ENCODE measurements around the gene HNRNPC.

HNRNPC gene

DNA sequence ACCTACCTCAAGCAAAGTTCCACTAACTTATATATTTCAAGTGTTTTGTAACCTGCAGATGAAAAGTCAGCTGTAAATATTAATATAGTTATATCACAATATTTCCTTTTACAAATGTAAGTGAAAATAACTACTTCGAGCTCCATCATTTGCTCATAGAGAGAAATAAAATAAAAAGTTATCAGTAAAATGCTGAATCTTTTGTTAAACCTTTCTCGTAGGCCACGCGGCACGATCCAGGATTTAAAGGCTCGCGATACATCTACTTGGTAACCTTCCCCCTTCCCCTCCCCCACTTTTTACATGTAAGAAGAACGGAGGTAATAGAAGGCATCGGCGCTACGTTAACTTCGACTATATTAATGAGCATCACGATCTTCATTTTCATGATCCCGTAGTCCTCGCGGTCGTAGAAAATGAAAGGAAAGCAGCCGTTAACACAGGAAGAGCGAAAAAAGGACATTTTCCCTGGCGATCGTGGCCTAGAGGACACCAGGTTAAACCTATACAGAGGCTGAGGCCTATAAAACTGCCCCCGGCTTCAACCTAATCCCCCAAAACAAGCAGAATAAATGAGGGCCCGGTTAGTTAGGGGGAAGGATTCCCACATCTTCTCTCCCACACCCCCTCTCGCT is 508 bp downstream of the HNRNPC start:
- DNase-seq (ENCODE audit: extremely low read depth, low read depth): no peak
- peak overlapping the region; percentile 100 for H3K4me3 ChIP-seq (replicated peaks; ENCODE audit: low read depth, low read length)
- TF ChIP-seq, protein P1, sequence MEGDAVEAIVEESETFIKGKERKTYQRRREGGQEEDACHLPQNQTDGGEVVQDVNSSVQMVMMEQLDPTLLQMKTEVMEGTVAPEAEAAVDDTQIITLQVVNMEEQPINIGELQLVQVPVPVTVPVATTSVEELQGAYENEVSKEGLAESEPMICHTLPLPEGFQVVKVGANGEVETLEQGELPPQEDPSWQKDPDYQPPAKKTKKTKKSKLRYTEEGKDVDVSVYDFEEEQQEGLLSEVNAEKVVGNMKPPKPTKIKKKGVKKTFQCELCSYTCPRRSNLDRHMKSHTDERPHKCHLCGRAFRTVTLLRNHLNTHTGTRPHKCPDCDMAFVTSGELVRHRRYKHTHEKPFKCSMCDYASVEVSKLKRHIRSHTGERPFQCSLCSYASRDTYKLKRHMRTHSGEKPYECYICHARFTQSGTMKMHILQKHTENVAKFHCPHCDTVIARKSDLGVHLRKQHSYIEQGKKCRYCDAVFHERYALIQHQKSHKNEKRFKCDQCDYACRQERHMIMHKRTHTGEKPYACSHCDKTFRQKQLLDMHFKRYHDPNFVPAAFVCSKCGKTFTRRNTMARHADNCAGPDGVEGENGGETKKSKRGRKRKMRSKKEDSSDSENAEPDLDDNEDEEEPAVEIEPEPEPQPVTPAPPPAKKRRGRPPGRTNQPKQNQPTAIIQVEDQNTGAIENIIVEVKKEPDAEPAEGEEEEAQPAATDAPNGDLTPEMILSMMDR (IDR thresholded peaks at IDR 0.05; ENCODE audit: low read depth, low read length, missing control alignments): no peak

DNA sequence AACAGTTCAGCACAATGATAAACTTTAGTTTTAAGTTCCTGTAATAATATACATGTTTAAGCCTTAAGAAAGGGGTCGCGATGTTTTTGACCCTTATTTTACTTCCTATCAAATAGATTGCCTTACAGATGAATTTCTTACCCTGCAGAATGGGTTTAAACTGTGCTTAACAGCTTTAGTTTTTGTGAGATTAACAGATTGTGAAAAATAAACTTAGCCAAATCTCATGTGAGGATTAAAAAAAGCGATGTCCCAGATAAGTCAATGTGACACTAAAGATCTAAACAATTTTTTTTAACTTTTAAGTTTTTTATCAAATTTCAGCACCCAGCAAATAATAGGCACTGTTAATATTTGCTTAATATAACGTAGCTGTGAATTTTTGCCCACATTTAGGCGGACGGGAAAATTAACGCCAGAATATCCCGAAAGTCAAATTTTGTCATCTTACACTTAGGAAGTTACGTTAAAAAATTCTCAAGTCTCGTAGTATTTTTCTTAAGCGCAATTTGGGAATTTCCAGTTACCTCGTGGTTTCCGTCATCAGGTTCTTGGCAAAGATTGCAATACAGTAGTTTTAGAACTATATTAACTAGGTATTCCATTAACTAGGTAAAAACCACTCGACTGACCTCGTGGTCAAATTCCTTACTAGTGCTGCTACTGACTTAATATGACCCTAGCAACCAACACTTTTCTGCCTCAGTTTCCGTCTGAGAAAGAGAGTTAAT is 1.2 kb downstream of the HNRNPC start:
- DNase-seq (ENCODE audit: extremely low read depth, low read depth): no peak

GRCh38 chr14:21267431-21267845 is 1.8 kb downstream of the HNRNPC start:
- TF ChIP-seq, protein P1 (IDR thresholded peaks at IDR 0.05; ENCODE audit: low read depth, low read length, missing control alignments): no peak
- DNase-seq (ENCODE audit: extremely low read depth, low read depth): no peak
- H3K4me3 ChIP-seq (replicated peaks; ENCODE audit: low read depth, low read length): peak overlapping the region; percentile 100

More for the DNA sequence above, 1.2 kb downstream of the HNRNPC start:
- peak overlapping the region; percentile 100 for H3K4me3 ChIP-seq (replicated peaks; ENCODE audit: low read depth, low read length)
- TF ChIP-seq, protein P1 (IDR thresholded peaks at IDR 0.05; ENCODE audit: low read depth, low read length, missing control alignments): no peak

DNA sequence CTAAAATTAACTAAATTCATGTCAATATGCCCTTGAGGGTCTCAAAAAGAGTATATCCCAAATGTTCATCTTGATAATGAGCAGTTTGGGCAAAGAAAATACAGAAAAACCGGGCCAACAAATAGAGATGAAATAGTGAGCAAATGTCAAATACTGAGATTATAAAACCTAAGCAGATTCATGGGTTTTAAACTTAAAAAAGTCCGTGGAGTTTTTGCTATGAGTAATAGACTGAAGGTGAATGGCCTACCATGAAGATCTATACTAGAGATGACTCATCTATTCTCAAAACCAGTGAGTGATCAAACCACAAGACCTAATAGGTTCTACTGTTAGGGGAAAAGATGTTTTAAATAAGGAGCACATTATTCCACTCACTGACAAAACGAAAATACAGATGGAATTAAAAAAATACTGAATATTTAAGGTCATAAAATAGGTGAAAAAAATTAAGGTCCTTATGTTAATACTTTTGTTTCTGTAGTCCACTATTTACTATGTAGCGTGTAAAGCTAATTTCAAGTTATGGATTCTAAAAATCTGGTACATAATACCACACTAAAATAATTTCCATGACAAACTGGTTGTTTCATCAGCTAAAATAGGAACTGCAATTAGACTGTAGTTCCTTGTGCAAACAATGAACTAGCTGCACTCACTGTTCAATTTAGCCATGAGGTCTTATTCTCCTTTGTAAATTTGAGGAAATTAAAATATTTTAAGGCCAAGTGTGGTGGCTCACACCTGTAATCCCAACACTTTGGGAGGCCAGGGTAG is 5.0 kb downstream of the HNRNPC start:
- TF ChIP-seq, protein P1 (IDR thresholded peaks at IDR 0.05; ENCODE audit: low read depth, low read length, missing control alignments): no peak
- peak; percentile 27 for DNase-seq (ENCODE audit: extremely low read depth, low read depth)

GRCh38 chr14:21263284-21264024 is 5.8 kb downstream of the HNRNPC start:
- TF ChIP-seq, protein P1 (IDR thresholded peaks at IDR 0.05; ENCODE audit: low read depth, low read length, missing control alignments): no peak
- peak overlapping the region; percentile 39 for H3K4me3 ChIP-seq (replicated peaks; ENCODE audit: low read depth, low read length)
- DNase-seq (ENCODE audit: extremely low read depth, low read depth): no peak

More for the DNA sequence above, 5.0 kb downstream of the HNRNPC start:
- H3K4me3 ChIP-seq (replicated peaks; ENCODE audit: low read depth, low read length): peak overlapping the region; percentile 100

- peak overlapping the region; percentile 31 for H3K4me3 ChIP-seq (replicated peaks; ENCODE audit: low read depth, low read length)
- no peak for DNase-seq (ENCODE audit: extremely low read depth, low read depth)
Measured at GRCh38 chr14:21262410-21262809, 6.8 kb downstream of the HNRNPC start.

More at GRCh38 chr14:21262410-21262809, 6.8 kb downstream of the HNRNPC start:
- TF ChIP-seq, protein P1 (IDR thresholded peaks at IDR 0.05; ENCODE audit: low read depth, low read length, missing control alignments): no peak
